AG04450 (cell line): ENCODE data around the gene CLCA2. TPM values are rescaled to one million over a fixed set of nuclear protein-coding genes. Genes with fewer than 3 reads are reported as not detected.

Source experiments
- CTCF ChIA-PET: fragments of 300-600, 350-600 bp; formaldehyde crosslinking; extraction: SDS; loops from one replicate; lab custom pipeline; 2022; ENCODE audit warnings: antibody characterized with exemption, inconsistent platforms; lab: Charles Lee
- POLR2A ChIA-PET: fragments of 350-600 bp; formaldehyde crosslinking; extraction: SDS; loops from one replicate; lab custom pipeline; 2021; ENCODE audit warnings: antibody characterized with exemption, inconsistent platforms; lab: Yijun Ruan, JAX
- DNase-seq: peaks from one replicate; pipeline ENCODE4 v3.0.0-alpha.2; 2011; ENCODE audit warnings: low read depth, low spot score
- H3K27ac ChIP-seq: one replicate; pipeline ENCODE4 v1.5.1; 2012; ENCODE audit warnings: low read depth, low read length, control low read depth
- H3K27me3 ChIP-seq: one replicate; pipeline ENCODE4 v1.6.0; 2012; ENCODE audit warnings: low read length; ENCODE audit not compliant: control insufficient read depth, insufficient read depth
- H3K4me3 ChIP-seq: 2 replicates; pipeline ENCODE4 v1.5.1; 2011; ENCODE audit warnings: mild to moderate bottlenecking, low read depth, low read length, control low read depth
- H3K9me3 ChIP-seq: 2 replicates; pipeline ENCODE4 v1.5.1; 2012; ENCODE audit warnings: low read length; ENCODE audit not compliant: control insufficient read depth, insufficient read depth
- polyA plus RNA-seq: library from polyadenylated mRNA; depleted of rRNA; stranded (reverse); fragments of >200 nt; gene quantifications from 2 replicates; pipeline ENCODE4 v1.2.3, GENCODE V29; 2011
- TF ChIP-seq, protein P1 (sequence below): IDR thresholded peaks from 2 replicates; pipeline ENCODE4 v1.5.1; 2011; ENCODE audit warnings: low read depth, low read length, control low read depth, inconsistent platforms

Gene CLCA2
- polyA plus RNA-seq, 1 experiment, result 0.60 TPM

GRCh38 chr1:86477256-86477655 is 53.3 kb downstream of the CLCA2 start:
- ChIA-PET CTCF (no interaction called here), POLR2A (no interaction called here)
- Histone ChIP-seq H3K9me3 (no peaks in the 10 kb centered on the region), H3K27me3 (peaks cover 2% of the 10 kb centered on the region), H3K4me3 (no peak overlapping the region), H3K27ac (no peak overlapping the region)
- TF ChIP-seq, protein P1, sequence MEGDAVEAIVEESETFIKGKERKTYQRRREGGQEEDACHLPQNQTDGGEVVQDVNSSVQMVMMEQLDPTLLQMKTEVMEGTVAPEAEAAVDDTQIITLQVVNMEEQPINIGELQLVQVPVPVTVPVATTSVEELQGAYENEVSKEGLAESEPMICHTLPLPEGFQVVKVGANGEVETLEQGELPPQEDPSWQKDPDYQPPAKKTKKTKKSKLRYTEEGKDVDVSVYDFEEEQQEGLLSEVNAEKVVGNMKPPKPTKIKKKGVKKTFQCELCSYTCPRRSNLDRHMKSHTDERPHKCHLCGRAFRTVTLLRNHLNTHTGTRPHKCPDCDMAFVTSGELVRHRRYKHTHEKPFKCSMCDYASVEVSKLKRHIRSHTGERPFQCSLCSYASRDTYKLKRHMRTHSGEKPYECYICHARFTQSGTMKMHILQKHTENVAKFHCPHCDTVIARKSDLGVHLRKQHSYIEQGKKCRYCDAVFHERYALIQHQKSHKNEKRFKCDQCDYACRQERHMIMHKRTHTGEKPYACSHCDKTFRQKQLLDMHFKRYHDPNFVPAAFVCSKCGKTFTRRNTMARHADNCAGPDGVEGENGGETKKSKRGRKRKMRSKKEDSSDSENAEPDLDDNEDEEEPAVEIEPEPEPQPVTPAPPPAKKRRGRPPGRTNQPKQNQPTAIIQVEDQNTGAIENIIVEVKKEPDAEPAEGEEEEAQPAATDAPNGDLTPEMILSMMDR, result no peak
- DNase-seq, result no peak

DNA sequence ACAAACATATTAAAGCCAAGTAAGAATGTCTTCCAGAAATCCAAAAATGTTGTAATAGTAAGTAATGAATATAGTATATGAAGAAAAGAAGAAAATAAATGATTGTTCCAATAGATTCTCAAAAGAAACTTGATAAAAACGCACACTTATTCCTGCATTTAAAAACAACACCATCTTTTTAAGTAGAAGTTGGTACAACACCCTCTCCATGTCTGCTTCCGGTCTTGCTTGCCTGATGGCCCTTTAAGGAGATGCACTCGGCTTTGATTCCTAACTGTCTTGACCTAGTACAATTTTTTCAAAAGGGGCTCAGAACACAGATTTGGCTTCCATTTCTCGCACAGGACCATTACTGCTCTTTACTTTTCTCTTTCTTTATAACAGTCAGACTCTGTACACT is 53.7 kb downstream of the CLCA2 start:
- no peak overlapping the region for H3K4me3 ChIP-seq
- ChIA-PET POLR2A (no interaction called here), CTCF (no interaction called here)
- H3K27ac ChIP-seq, result no peak overlapping the region
- DNase-seq, result no peak
- H3K9me3 ChIP-seq, result no peaks in the 10 kb centered on the region
- TF ChIP-seq, protein P1, result no peak
- peaks cover 4% of the 10 kb centered on the region for H3K27me3 ChIP-seq

GRCh38 chr1:86478416-86479156 is 54.6 kb downstream of the CLCA2 start:
- POLR2A ChIA-PET, result no interaction called here
- no peak overlapping the region for H3K4me3 ChIP-seq
- TF ChIP-seq, protein P1, result no peak
- H3K9me3 ChIP-seq, result no peaks in the 10 kb centered on the region
- peaks cover 4% of the 10 kb centered on the region for H3K27me3 ChIP-seq
- CTCF ChIA-PET, result interaction anchor here (1.2 kb wide), 1 partner anchor 9 kb away, joined by 3 read pairs; no protein-coding TSS in a partner anchor
- DNase-seq, result no peak
- H3K27ac ChIP-seq, result no peak overlapping the region

GRCh38 chr1:86481966-86482365 is 58.0 kb downstream of the CLCA2 start:
- ChIA-PET CTCF (no interaction called here), POLR2A (no interaction called here)
- TF ChIP-seq, protein P1, result no peak
- no peaks in the 10 kb centered on the region for H3K9me3 ChIP-seq
- H3K27ac ChIP-seq, result no peak overlapping the region
- H3K27me3 ChIP-seq, result peaks cover 7% of the 10 kb centered on the region
- no peak for DNase-seq
- no peak overlapping the region for H3K4me3 ChIP-seq

GRCh38 chr1:86487131-86487810 is 63.3 kb downstream of the CLCA2 start:
- CTCF ChIA-PET, result interaction anchor here (0.7 to 1.1 kb wide), 3 partner anchors 12 to 14 kb away, joined by 3 to 4 read pairs (median 4); no protein-coding TSS in a partner anchor
- Histone ChIP-seq H3K27ac (no peak overlapping the region), H3K4me3 (no peak overlapping the region), H3K27me3 (peaks cover 7% of the 10 kb centered on the region), H3K9me3 (no peaks in the 10 kb centered on the region)
- TF ChIP-seq, protein P1, result no peak
- peak; percentile 2 for DNase-seq
- POLR2A ChIA-PET, result no interaction called here
